C4-2B (cell line): Measurements from ENCODE around the gene KCNE1.
"Not testable (repeated sequence)": the region's sequence is repeated elsewhere in the genome, so short reads cannot be mapped to it uniquely, and the experiment has no call there.

Source experiments
- ZFX ChIP-seq: fragments of 450-650 bp; IDR thresholded peaks from 2 replicates; pipeline ENCODE4 v1.6.1; 2017
- TF ChIP-seq, protein P1 (sequence below): fragments of 450-650 bp; conservative IDR thresholded peaks from 2 replicates; pipeline ENCODE4 v1.5.1; 2017; ENCODE audit warnings: mild to moderate bottlenecking

DNA sequence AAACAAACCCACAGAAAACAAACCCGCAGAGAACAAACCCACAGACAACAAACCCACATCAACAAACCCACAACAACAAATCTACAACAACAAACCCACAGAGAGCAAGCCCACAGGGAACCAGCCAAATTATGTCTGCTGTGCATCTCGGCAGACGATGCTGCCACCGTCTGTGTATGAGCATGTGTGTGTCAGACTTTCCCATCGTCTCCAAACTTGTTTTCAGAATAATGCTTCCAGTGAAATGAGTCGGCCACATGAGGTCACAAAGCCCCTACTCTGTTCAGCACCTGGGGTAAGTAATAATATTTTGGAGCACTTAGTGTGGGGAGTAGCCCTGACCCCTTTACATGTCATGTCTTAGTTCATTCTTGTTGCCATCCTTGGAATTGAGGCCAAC, 105.9 kb downstream of the KCNE1 start:
- TF ChIP-seq, protein P1, sequence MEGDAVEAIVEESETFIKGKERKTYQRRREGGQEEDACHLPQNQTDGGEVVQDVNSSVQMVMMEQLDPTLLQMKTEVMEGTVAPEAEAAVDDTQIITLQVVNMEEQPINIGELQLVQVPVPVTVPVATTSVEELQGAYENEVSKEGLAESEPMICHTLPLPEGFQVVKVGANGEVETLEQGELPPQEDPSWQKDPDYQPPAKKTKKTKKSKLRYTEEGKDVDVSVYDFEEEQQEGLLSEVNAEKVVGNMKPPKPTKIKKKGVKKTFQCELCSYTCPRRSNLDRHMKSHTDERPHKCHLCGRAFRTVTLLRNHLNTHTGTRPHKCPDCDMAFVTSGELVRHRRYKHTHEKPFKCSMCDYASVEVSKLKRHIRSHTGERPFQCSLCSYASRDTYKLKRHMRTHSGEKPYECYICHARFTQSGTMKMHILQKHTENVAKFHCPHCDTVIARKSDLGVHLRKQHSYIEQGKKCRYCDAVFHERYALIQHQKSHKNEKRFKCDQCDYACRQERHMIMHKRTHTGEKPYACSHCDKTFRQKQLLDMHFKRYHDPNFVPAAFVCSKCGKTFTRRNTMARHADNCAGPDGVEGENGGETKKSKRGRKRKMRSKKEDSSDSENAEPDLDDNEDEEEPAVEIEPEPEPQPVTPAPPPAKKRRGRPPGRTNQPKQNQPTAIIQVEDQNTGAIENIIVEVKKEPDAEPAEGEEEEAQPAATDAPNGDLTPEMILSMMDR = not testable (repeated sequence)
- not testable (repeated sequence) for TF ChIP-seq ZFX
